ENCODE results near the gene PLEKHG4B. TPM values are rescaled to one million over a fixed set of nuclear protein-coding genes. Genes with fewer than 3 reads are reported as not detected.

PLEKHG4B gene
- polyA plus RNA-seq, 1 of the 3 experiments (the other 2 are of a cell fraction), result 0.18 TPM

GRCh38 chr5:79821-80220, 12.1 kb upstream of the PLEKHG4B start:
- ChIA-PET CTCF (no interaction called here), POLR2A (no interaction called here)
- Histone ChIP-seq H3K79me2 (ENCODE audit: insufficient read depth) (no peaks in the 10 kb centered on the region), H3K9me2 (no peaks in the 10 kb centered on the region), H3K27ac (ENCODE audit: low read depth in 2 of 2, low read length in 1 of 2) (no peak overlapping the region), H2AFZ (ENCODE audit: low read depth) (no peak overlapping the region), H3K9ac (no peak overlapping the region), H3F3A (replicated peaks; ENCODE audit: insufficient read depth) (no peaks in the 10 kb centered on the region), H4K20me1 (ENCODE audit: insufficient read depth) (no peaks in the 10 kb centered on the region), H3K9me3 (no peaks in the 10 kb centered on the region), H3K4me3 (ENCODE audit: low read depth in 2 of 2, low read length in 1 of 2) (no peak overlapping the region), H3K36me3 (replicated peaks in 1 of 2; ENCODE audit: control insufficient read depth in 1 of 2, insufficient read depth in 2 of 2, low read length in 1 of 2) (no peaks in the 10 kb centered on the region), H3K4me2 (no peak overlapping the region), H3K4me1 (ENCODE audit: control insufficient read depth in 1 of 2, insufficient read depth in 2 of 2, low read depth in 1 of 2, low read length in 1 of 2) (no peaks in the 10 kb centered on the region; a peak in 1 of 4 replicates), H3K27me3 (ENCODE audit: insufficient read depth) (peaks cover 3% of the 10 kb centered on the region; the same call in 1 of the 2 replicates)
- TF ChIP-seq RCOR1 (IDR thresholded peaks at IDR 0.05; ENCODE audit: low read length), result no peak
- TF ChIP-seq POLR2AphosphoS5 (IDR thresholded peaks at IDR 0.05; ENCODE audit: low read depth, low read length), result no peak
- TF ChIP-seq CTCF (IDR thresholded peaks at IDR 0.05), result no peak
- DNase-seq, result no peak
- WGBS (ENCODE audit: low lambda C conversion rate), result 72% methylated on average over 5 of the region's 5 CpGs

GRCh38 chr5:81391-82021, 10.5 kb upstream of the PLEKHG4B start:
- no peak overlapping the region for H3K4me3 ChIP-seq (ENCODE audit: low read depth in 2 of 2, low read length in 1 of 2)
- no peaks in the 10 kb centered on the region for H3K27me3 ChIP-seq (ENCODE audit: insufficient read depth)
- ChIA-PET CTCF (no interaction called here), POLR2A (no interaction called here)
- H3K9me3 ChIP-seq, result no peaks in the 10 kb centered on the region
- DNase-seq, result no peak
- TF ChIP-seq YY1 (IDR thresholded peaks at IDR 0.05; ENCODE audit: low read depth), result no peak
- TF ChIP-seq MAX (IDR thresholded peaks at IDR 0.05; ENCODE audit: low read depth), result no peak
- WGBS (ENCODE audit: low lambda C conversion rate), result 67% methylated on average over 15 of the region's 19 CpGs
- H2AFZ ChIP-seq (ENCODE audit: low read depth), result no peak overlapping the region
- H3K9ac ChIP-seq, result no peak overlapping the region
- no peak overlapping the region for H3K27ac ChIP-seq (ENCODE audit: low read depth in 2 of 2, low read length in 1 of 2)
- no peaks in the 10 kb centered on the region for H3F3A ChIP-seq (replicated peaks; ENCODE audit: insufficient read depth)
- no peaks in the 10 kb centered on the region; a peak in 1 of 4 replicates for H3K4me1 ChIP-seq (ENCODE audit: control insufficient read depth in 1 of 2, insufficient read depth in 2 of 2, low read depth in 1 of 2, low read length in 1 of 2)
- no peak overlapping the region for H3K4me2 ChIP-seq
- H4K20me1 ChIP-seq (ENCODE audit: insufficient read depth), result no peaks in the 10 kb centered on the region
- H3K36me3 ChIP-seq (replicated peaks in 1 of 2; ENCODE audit: control insufficient read depth in 1 of 2, insufficient read depth in 2 of 2, low read length in 1 of 2), result no peaks in the 10 kb centered on the region
- no peaks in the 10 kb centered on the region for H3K9me2 ChIP-seq
- no peaks in the 10 kb centered on the region for H3K79me2 ChIP-seq (ENCODE audit: insufficient read depth)

- Histone ChIP-seq H3K27ac (ENCODE audit: low read depth in 2 of 2, low read length in 1 of 2) (no peak overlapping the region), H3K9me2 (no peaks in the 10 kb centered on the region), H3K79me2 (ENCODE audit: insufficient read depth) (no peaks in the 10 kb centered on the region), H3K9me3 (no peaks in the 10 kb centered on the region), H2AFZ (ENCODE audit: low read depth) (no peak overlapping the region), H3K36me3 (replicated peaks in 1 of 2; ENCODE audit: control insufficient read depth in 1 of 2, insufficient read depth in 2 of 2, low read length in 1 of 2) (no peaks in the 10 kb centered on the region), H3K4me3 (ENCODE audit: low read depth in 2 of 2, low read length in 1 of 2) (no peak overlapping the region), H3F3A (replicated peaks; ENCODE audit: insufficient read depth) (no peaks in the 10 kb centered on the region), H3K27me3 (ENCODE audit: insufficient read depth) (no peaks in the 10 kb centered on the region), H3K4me2 (no peak overlapping the region), H4K20me1 (ENCODE audit: insufficient read depth) (no peaks in the 10 kb centered on the region), H3K9ac (no peak overlapping the region), H3K4me1 (ENCODE audit: control insufficient read depth in 1 of 2, insufficient read depth in 2 of 2, low read depth in 1 of 2, low read length in 1 of 2) (no peaks in the 10 kb centered on the region; a peak in 1 of 4 replicates)
- 49% methylated on average over 8 of the region's 9 CpGs for WGBS (ENCODE audit: low lambda C conversion rate)
- CTCF ChIA-PET, result interaction anchor here (0.8 kb wide), 1 partner anchor 10 kb away, joined by 3 read pairs; the partner anchor contains the start of gene PLEKHG4B
- POLR2A ChIA-PET, result no interaction called here
- no peak for DNase-seq
- TF ChIP-seq RFX5 (IDR thresholded peaks at IDR 0.05; ENCODE audit: low read length) (no peak), TEAD4 (IDR thresholded peaks at IDR 0.05; ENCODE audit: borderline replicate concordance, insufficient read depth) (no peak), PBX3 (IDR thresholded peaks at IDR 0.05) (no peak), EZH2phosphoT487 (IDR thresholded peaks at IDR 0.05; ENCODE audit: borderline replicate concordance, low read depth) (no peak), TCF12 (IDR thresholded peaks at IDR 0.05) (no peak), MEF2A (IDR thresholded peaks at IDR 0.05; ENCODE audit: borderline replicate concordance, low read depth) (no peak), RCOR1 (IDR thresholded peaks at IDR 0.05; ENCODE audit: low read length) (no peak), CHD2 (IDR thresholded peaks at IDR 0.05; ENCODE audit: low read length, partially characterized antibody) (no peak), ZBTB33 (IDR thresholded peaks at IDR 0.05; ENCODE audit: borderline replicate concordance, low read depth) (no peak)
Observed at GRCh38 chr5:82097-82496, 9.9 kb upstream of the PLEKHG4B start.

All from SK-N-SH (cell line).